ENCODE measurements around the gene GAS1. TPM values are rescaled to one million over a fixed set of nuclear protein-coding genes. Genes with fewer than 3 reads are reported as not detected.

The GAS1 gene
- polyA plus RNA-seq, 1 donor, result 64.7 TPM

DNA sequence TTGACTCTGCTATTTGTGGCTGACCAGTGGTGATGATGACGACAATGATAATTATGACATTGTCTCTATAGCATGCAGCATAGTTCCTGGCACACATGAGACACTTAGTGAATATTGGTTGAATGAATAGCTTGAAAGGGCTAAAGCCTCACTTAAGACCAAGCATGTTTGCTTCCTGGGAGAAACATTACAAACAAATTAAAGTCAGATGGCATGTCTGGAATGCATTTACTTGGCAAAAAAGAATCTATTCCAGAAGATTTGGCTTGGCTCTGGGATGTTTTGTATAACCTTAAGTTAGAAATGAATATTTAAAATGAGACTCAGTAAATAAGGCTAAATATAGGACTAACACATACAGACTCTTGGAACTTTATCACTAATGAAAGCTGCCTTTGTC is 21.6 kb downstream of the GAS1 start:
- no peak for DNase-seq (ENCODE audit: low read depth)

DNA sequence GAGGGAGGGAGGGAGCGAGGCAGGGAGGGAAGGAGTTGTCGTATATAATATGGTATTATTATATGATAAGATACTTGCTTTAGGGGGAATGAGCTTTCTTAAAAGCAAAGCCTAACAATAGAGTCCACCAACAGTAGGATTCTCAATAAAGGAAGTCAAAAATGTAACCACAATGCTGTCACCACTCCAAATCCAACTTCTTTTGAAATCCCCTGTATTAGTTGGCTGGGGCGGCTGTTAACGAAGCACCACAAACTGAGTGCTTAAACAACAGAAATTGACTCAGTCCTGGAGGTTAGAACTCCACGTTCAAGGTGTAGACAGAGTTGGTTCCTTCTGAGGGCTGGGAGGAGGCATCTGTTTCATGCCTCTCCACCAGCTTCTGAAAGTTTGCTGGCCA is 23.1 kb downstream of the GAS1 start:
- no peak for DNase-seq (ENCODE audit: low read depth)

DNA sequence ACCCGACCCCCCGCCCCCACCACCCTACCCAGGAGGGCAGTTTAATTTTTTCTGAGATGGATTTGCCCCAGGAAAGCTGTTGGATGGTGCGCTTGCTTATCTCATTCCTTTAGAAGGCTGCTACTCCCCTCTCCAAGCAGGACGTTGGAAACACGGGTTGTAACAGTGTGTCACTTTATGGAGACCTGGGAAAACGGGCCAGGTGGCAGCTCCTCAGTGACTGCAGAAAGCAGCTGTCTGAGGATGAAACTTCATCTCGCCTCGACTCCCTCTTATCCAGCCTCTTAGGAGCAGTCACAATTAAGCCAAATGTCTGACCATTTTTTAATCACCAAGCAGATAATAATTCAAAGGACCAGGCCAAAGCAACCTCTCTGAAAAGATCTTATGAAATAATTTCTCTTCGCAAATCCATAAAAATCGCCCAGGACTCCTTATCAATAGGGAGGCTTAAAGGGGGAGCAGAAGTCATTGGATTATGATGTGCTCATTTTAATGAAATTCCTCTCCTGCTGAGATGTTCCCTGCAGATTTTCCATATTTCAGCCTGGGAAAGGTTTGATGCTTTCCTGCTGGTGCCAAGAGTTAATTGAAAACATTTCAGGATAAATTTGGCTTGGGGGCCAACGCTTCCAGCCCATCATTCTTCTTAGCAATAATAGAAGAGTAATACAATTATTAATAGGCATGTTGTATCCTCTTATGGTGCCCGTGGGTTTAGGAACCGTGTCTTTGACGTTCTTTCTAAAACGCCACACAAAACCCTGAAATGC is 26.0 kb downstream of the GAS1 start:
- no peak for DNase-seq (ENCODE audit: low read depth)

DNA sequence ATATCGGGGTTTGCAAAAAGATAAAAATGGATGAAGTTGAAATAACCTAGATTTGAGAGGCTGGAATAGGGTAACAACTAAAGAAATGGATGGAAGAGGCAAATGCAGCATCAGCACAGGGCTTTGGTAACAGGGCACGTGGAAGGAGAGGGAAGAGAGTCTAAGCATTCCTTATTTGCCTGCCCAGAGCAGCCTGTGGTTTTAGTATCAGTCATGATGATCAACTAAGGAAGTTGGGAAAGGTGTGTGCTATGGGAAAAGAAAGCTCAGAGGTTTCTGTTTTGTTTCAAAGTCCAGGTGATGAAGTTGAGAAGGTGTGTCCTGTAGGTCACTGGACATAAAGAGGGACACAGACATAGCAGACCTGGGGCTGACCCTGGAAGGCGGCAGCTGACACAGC is 28.8 kb downstream of the GAS1 start:
- no peak for DNase-seq (ENCODE audit: low read depth)

DNA sequence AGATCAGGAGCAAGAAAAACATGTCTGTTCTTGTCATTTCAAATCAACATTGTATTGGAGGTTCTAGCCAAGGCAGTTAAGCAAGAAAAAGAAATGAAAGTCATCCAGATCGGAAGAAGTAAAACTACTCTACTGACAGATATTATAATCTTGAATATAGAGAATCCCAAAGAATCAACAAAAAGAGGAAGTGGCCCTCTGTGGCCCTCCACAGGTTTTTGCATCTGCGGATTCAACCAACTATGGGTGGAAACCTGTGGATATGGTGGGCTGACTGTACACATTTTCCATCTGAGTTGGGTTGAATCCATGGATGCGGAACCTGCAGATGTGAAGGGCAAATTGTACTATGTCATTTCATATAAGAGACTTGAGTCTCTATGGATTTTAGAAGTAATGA is 35.1 kb downstream of the GAS1 start:
- no peak for DNase-seq (ENCODE audit: low read depth)

DNA sequence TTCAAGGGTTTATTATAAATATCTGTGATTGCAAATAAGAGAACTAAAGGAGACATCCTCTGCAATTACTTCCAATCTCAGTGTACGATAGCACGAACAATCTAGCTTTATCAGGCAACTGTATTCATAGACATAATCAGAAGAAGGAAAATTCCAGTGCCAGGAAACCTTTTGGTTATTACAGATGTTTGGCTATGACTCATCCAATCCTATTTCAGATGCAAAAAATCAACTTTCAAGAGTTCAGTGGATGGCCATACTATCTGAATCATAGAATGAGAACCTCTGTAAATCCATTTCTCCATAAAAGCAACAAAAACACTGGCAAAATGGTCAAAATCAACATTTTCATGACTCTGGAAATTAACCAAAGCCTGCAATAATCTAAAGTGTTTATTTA is 37.9 kb downstream of the GAS1 start:
- no peak for DNase-seq (ENCODE audit: low read depth)

DNA sequence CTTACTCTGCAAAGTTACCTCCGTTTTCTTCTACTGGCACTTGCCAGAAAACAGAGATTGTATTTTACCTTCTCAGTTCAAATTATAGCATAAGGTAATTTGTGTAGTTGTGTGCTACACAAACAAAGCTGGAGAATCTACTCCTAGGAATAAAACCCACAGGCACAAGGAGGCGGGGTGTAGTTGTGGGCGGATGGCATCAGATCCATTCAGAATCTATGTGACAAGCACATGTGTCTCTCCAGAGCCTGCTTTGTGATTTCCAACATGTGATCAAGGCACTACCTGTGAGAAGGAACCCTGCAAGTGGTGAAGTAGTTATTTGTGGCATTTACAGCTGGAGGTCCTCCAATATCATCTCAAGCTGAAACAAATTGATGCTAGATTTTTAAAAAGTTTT is 39.0 kb downstream of the GAS1 start:
- DNase-seq (ENCODE audit: low read depth), result no peak

DNA sequence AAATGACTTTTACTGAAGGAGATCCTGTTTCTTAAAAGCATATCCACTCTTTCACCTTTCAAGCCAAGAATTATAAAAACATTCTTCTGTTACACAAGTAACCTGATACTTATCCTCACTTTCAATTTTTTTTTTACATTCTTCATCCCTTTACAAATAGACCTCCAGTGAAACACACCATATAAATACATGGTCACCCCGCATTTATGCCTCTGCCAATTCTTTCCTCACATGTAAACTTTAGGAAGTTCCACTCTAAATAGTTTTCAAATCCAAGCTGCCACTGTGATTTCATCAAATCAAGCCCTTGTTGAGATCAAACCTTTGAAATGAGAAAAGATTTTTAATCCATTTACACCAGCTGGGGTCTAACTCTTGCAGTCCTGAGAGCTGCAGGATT is 40.0 kb downstream of the GAS1 start:
- no peak for DNase-seq (ENCODE audit: low read depth)

DNA sequence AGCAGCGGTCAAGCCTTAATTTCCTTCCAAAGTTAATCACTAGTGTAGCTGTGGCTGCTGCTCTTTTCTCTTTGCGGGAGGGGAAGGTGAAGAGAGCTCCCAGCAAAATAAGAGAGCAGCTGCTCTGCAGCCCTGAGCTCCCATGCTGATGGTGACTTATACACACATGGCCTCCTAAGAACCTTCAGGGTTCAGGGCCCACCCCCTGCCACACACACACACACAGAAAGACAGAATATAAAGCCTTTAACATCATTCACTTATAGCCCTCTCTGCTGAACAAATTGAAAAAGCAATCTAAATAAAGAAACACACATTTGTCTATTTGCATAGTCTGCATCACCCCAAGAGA is 43.6 kb downstream of the GAS1 start:
- no peak for DNase-seq (ENCODE audit: low read depth)

DNA sequence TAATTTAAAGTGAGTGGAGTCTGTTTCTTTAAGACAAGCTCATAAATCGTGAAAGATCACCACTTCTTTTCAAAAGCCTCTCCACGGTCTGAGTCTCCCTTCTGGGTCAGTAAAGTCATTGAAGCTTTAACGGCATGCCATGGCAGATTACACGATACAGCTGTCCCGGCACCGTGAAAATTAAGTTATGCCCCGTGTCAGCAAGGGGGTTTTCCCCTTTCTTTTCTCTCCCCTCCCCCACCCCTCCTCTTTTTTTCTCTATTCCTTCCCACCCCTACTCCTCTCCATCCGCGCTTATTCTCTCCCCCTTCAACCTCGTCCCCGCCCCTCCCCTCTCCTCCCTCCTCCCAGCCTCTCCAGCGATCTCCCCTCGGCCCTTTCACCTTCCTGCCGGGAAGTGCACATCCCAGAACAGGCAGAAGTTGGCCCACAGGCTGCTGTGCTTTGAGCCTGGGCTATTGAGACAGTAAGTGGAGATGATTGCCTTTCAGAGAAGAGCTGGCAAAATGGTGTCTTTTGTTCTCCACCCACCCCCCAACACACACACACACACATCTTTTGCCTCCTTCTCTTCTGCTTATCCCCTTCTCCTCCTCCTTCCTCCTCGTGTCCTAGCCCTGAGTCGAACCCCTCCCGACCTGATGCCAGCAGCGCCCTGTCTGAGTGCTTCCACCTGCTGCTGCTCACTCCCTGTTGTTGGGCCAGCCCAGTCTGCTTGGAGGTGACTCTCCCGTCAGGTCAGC is 44.1 kb downstream of the GAS1 start:
- DNase-seq (ENCODE audit: low read depth), result no peak

DNA sequence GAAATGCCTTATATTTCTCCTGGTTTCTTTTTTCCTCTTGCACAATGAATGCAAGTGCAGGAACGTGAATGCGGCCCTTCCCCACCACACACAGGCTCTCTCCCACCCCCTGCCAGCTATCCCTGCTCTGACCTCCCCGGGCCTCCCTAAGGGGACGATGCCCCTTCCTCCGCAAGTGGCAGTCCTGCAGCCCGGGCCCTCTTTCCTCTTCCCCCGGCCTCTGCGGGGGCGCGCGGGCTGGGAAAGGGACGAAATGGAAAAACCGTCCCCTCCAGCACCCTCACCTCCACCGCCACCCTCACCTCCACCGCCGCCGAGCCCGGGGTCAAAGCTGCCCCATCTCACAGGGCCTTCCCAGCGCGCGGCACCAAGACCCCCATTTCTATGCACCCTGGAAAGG is 44.7 kb downstream of the GAS1 start:
- DNase-seq (ENCODE audit: low read depth), result no peak

DNA sequence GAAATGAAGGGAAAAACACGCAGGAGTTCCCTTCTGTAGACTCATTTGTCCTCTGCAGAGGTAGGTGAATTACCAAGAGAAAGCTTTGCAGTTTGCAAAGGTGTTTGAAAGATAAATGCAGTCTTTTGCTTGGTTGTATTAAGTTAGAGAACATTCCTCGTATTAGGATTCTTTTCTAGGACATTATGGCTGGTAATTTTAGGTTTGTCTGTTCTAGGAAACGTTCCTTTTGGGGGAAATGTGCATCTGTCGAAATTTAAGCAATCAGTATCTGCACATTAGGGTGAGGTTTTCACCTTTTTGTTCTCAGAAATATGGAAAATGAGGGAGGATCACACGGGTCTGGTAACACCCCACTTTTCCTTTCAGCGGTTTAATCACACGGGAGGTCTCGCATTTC is 45.1 kb downstream of the GAS1 start:
- no peak for DNase-seq (ENCODE audit: low read depth)

DNA sequence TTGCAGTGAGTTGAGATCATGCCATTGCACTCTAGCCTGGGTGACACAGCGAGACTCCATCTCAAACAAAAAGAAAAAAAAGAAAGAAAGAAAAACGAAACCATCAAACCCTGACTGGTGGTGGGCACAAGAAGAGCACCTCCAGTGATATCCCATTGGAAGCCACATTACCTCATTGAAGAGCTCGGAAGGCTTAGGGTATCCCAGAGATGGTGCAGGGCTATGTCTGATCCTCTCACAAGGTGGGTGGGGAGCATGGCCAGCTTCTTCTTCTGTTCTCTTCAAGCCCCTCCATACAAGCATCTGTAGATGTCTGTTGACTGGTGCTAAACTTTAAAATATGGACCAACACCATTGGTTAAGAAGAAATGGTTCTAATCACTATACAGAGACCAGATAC is 45.8 kb downstream of the GAS1 start:
- DNase-seq (ENCODE audit: low read depth), result no peak
